GM23338 (cell line): ENCODE results near the gene PHKB. TPM values are rescaled to one million over a fixed set of nuclear protein-coding genes. Genes with fewer than 3 reads are reported as not detected.

Source experiments
- ATAC-seq: fragments of 200-7000 bp; cut with Tn5 transposase; 3 replicates; pipeline ENCODE4 v1.9.1; 2020
- DNase-seq: peaks from one replicate; pipeline ENCODE4 v3.0.0-alpha.2; 2015; ENCODE audit warnings: low spot score
- H2AFZ ChIP-seq: fragments of 200-600 bp; sonication (generic); 2 replicates; pipeline ENCODE4 v1.8.0; 2016; ENCODE audit warnings: antibody characterized with exemption, mild to moderate bottlenecking, moderate library complexity
- H3F3A ChIP-seq: fragments of 200-600 bp; sonication (generic); replicated peaks from 2 replicates; pipeline ENCODE4 v1.8.0; 2017; ENCODE audit warnings: antibody characterized with exemption, mixed run types, low read depth
- H3K27ac ChIP-seq: fragments of 200-600 bp; sonication (generic); 2 replicates; pipeline ENCODE4 v1.6.1; 2016; ENCODE audit warnings: low read depth
- H3K27me3 ChIP-seq: fragments of 200-600 bp; sonication (generic); 2 replicates; pipeline ENCODE4 v1.8.0; 2016; ENCODE audit warnings: mild to moderate bottlenecking, mixed run types, moderate library complexity; ENCODE audit not compliant: insufficient read depth
- H3K36me3 ChIP-seq: fragments of 200-600 bp; sonication (generic); 2 replicates; pipeline ENCODE4 v1.8.0; 2016; ENCODE audit warnings: mild to moderate bottlenecking; ENCODE audit not compliant: insufficient read depth
- H3K4me1 ChIP-seq: fragments of 200-600 bp; sonication (generic); 2 replicates; pipeline ENCODE4 v1.8.0; 2016; ENCODE audit warnings: mild to moderate bottlenecking, moderate library complexity; ENCODE audit not compliant: insufficient read depth
- H3K4me2 ChIP-seq: fragments of 200-600 bp; sonication (generic); 2 replicates; pipeline ENCODE4 v1.7.1; 2017; ENCODE audit warnings: mixed run types
- H3K4me3 ChIP-seq: fragments of 200-600 bp; sonication (generic); 2 replicates; pipeline ENCODE4 v1.6.1; 2016; ENCODE audit warnings: mixed run types
- H3K79me2 ChIP-seq: fragments of 200-600 bp; sonication (generic); replicated peaks from 2 replicates; pipeline ENCODE4 v1.8.0; 2017; ENCODE audit warnings: mild to moderate bottlenecking; ENCODE audit not compliant: insufficient read depth
- H3K9me2 ChIP-seq: fragments of 200-600 bp; sonication (generic); 2 replicates; pipeline ENCODE4 v1.8.0; 2017; ENCODE audit not compliant: insufficient read depth
- H4K20me1 ChIP-seq: fragments of 200-600 bp; sonication (generic); replicated peaks from 2 replicates; pipeline ENCODE4 v1.8.0; 2017; ENCODE audit warnings: mild to moderate bottlenecking; ENCODE audit not compliant: insufficient read depth
- H3K27ac Mint-ChIP-seq: 2 replicates; pipeline ENCODE4 v1.8.0; 2020; ENCODE audit warnings: inconsistent platforms, mild to moderate bottlenecking, moderate library complexity, mixed read lengths
- H3K27me3 Mint-ChIP-seq: 3 replicates; pipeline ENCODE4 v1.8.0; 2022; ENCODE audit warnings: low read depth, mild to moderate bottlenecking, moderate library complexity, mixed read lengths, inconsistent platforms; ENCODE audit not compliant: insufficient read depth, poor library complexity
- H3K36me3 Mint-ChIP-seq: 3 replicates; pipeline ENCODE4 v1.8.0; 2021; ENCODE audit warnings: low read depth, mild to moderate bottlenecking, inconsistent platforms, moderate library complexity, mixed read lengths
- H3K4me1 Mint-ChIP-seq: 3 replicates; pipeline ENCODE4 v1.8.0; 2020; ENCODE audit warnings: mild to moderate bottlenecking, inconsistent platforms, mixed read lengths
- H3K4me3 Mint-ChIP-seq: 3 replicates; pipeline ENCODE4 v1.8.0; 2021; ENCODE audit warnings: moderate library complexity, mild to moderate bottlenecking, inconsistent platforms, mixed read lengths
- H3K9me3 Mint-ChIP-seq: 3 replicates; pipeline ENCODE4 v1.8.0; 2020; ENCODE audit warnings: moderate library complexity, mild to moderate bottlenecking, inconsistent platforms, mixed read lengths
- CREB1 ChIP-seq: fragments of 250-450 bp; sonication (Bioruptor Pico); IDR thresholded peaks from 2 replicates; pipeline ENCODE4 v1.5.0; 2020; ENCODE audit warnings: low read depth, mild to moderate bottlenecking, moderate library complexity
- EZH2 ChIP-seq: fragments of 200-600 bp; sonication (generic); IDR thresholded peaks from one replicate; pipeline ENCODE4 v1.8.0; 2017; ENCODE audit warnings: antibody characterized with exemption, mild to moderate bottlenecking, low read depth; ENCODE audit not compliant: unreplicated experiment
- EZH2phosphoT487 ChIP-seq: fragments of 200-600 bp; sonication (generic); IDR thresholded peaks from one replicate; pipeline ENCODE4 v1.8.1; 2018; ENCODE audit warnings: antibody characterized with exemption; ENCODE audit not compliant: unreplicated experiment
- JUNB ChIP-seq: IDR thresholded peaks from one replicate; pipeline ENCODE4 v1.6.1; 2016; ENCODE audit warnings: antibody characterized with exemption; ENCODE audit not compliant: unreplicated experiment
- NANOG ChIP-seq: IDR thresholded peaks from 2 replicates; pipeline ENCODE4 v1.6.1; 2016; ENCODE audit warnings: antibody characterized with exemption, borderline replicate concordance
- POLR2AphosphoS5 ChIP-seq: IDR thresholded peaks from 2 replicates; pipeline ENCODE4 v1.6.1; 2016; ENCODE audit warnings: antibody characterized with exemption, low read depth
- STAT1 ChIP-seq: IDR thresholded peaks from one replicate; pipeline ENCODE4 v1.6.1; 2016; ENCODE audit warnings: antibody characterized with exemption; ENCODE audit not compliant: unreplicated experiment
- ZNF114 ChIP-seq: fragments of 250-450 bp; sonication (Bioruptor Pico); IDR thresholded peaks from 2 replicates; pipeline ENCODE4 v1.5.0; 2020; ENCODE audit warnings: mild to moderate bottlenecking, moderate library complexity
- ZNF331 ChIP-seq: fragments of 250-450 bp; sonication (Bioruptor Pico); IDR thresholded peaks from 2 replicates; pipeline ENCODE4 v1.5.0; 2020; ENCODE audit warnings: low read depth, mild to moderate bottlenecking, moderate library complexity
- polyA plus RNA-seq: library from polyadenylated mRNA; unstranded; fragments of >200 nt; fragmentation: Nextera tagmentation; extraction: Ambion mirVana; gene quantifications from 2 replicates; pipeline ENCODE4 v1.2.1, GENCODE V29; 2016
- total RNA-seq: library from RNA; depleted of rRNA; stranded (reverse); fragments of >200 nt; shearing (Covaris generic); gene quantifications from 2 replicates; pipeline ENCODE4 v1.2.3, GENCODE V29; 2014
- TF ChIP-seq, protein P1 (sequence below), 2 experiments: fragments of 200-600 bp in 1 of 2; sonication (generic) in 1 of 2; conservative IDR thresholded peaks; 2 replicates each; pipeline versions ENCODE4 v1.5.1 to v1.6.1; 2016 to 2017; ENCODE audit warnings: antibody characterized with exemption in 2 of 2, low read depth in 2 of 2, mild to moderate bottlenecking in 2 of 2, moderate library complexity in 1 of 2
- TF ChIP-seq, protein P2 (sequence below): IDR thresholded peaks from one replicate; pipeline ENCODE4 v1.6.1; 2018; ENCODE audit warnings: antibody characterized with exemption; ENCODE audit not compliant: unreplicated experiment
- TF ChIP-seq, protein P3 (sequence below): IDR thresholded peaks from 2 replicates; pipeline ENCODE4 v1.6.1; 2016; ENCODE audit warnings: antibody characterized with exemption
- TF ChIP-seq, protein P4 (sequence below): fragments of 250-450 bp; sonication (Bioruptor Pico); IDR thresholded peaks from 2 replicates; pipeline ENCODE4 v1.5.0; 2020; ENCODE audit warnings: mild to moderate bottlenecking, moderate library complexity

Gene PHKB
- total and polyA plus RNA-seq, 2 experiments from 2014 or later = 20.3 to 57.3 TPM

DNA sequence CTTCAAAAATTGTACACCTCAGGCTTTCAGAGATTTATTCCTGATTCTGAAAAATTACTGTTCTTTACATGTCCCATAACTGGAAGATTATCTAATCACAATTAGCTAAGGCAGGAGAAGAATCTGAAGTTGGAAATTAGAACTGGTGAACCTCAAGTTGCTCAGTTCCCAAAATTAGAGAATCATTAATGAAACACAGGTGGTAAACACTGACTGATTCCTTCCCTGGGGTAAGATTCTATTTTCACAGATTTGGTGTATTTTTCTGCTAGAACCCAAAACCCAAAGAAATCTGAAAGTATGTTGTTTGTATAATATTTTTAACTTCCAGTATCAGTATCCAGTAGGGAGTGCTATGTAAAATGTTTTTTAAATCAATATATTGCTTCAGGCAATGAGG, 25.7 kb downstream of the PHKB start:
- TF ChIP-seq EZH2 = no peak
- no peak for TF ChIP-seq POLR2AphosphoS5
- TF ChIP-seq, protein P1, sequence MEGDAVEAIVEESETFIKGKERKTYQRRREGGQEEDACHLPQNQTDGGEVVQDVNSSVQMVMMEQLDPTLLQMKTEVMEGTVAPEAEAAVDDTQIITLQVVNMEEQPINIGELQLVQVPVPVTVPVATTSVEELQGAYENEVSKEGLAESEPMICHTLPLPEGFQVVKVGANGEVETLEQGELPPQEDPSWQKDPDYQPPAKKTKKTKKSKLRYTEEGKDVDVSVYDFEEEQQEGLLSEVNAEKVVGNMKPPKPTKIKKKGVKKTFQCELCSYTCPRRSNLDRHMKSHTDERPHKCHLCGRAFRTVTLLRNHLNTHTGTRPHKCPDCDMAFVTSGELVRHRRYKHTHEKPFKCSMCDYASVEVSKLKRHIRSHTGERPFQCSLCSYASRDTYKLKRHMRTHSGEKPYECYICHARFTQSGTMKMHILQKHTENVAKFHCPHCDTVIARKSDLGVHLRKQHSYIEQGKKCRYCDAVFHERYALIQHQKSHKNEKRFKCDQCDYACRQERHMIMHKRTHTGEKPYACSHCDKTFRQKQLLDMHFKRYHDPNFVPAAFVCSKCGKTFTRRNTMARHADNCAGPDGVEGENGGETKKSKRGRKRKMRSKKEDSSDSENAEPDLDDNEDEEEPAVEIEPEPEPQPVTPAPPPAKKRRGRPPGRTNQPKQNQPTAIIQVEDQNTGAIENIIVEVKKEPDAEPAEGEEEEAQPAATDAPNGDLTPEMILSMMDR (conservative IDR thresholded peaks at IDR 0.05; ENCODE audit: low read depth in 2 of 2) = no peak
- no peak for TF ChIP-seq NANOG
- no peak for TF ChIP-seq ZNF331 (CRISPR knock-in tag)
- TF ChIP-seq, protein P2, sequence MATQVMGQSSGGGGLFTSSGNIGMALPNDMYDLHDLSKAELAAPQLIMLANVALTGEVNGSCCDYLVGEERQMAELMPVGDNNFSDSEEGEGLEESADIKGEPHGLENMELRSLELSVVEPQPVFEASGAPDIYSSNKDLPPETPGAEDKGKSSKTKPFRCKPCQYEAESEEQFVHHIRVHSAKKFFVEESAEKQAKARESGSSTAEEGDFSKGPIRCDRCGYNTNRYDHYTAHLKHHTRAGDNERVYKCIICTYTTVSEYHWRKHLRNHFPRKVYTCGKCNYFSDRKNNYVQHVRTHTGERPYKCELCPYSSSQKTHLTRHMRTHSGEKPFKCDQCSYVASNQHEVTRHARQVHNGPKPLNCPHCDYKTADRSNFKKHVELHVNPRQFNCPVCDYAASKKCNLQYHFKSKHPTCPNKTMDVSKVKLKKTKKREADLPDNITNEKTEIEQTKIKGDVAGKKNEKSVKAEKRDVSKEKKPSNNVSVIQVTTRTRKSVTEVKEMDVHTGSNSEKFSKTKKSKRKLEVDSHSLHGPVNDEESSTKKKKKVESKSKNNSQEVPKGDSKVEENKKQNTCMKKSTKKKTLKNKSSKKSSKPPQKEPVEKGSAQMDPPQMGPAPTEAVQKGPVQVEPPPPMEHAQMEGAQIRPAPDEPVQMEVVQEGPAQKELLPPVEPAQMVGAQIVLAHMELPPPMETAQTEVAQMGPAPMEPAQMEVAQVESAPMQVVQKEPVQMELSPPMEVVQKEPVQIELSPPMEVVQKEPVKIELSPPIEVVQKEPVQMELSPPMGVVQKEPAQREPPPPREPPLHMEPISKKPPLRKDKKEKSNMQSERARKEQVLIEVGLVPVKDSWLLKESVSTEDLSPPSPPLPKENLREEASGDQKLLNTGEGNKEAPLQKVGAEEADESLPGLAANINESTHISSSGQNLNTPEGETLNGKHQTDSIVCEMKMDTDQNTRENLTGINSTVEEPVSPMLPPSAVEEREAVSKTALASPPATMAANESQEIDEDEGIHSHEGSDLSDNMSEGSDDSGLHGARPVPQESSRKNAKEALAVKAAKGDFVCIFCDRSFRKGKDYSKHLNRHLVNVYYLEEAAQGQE = no peak
- no peak for TF ChIP-seq EZH2phosphoT487
- TF ChIP-seq CREB1 (CRISPR knock-in tag) = no peak
- TF ChIP-seq, protein P3, sequence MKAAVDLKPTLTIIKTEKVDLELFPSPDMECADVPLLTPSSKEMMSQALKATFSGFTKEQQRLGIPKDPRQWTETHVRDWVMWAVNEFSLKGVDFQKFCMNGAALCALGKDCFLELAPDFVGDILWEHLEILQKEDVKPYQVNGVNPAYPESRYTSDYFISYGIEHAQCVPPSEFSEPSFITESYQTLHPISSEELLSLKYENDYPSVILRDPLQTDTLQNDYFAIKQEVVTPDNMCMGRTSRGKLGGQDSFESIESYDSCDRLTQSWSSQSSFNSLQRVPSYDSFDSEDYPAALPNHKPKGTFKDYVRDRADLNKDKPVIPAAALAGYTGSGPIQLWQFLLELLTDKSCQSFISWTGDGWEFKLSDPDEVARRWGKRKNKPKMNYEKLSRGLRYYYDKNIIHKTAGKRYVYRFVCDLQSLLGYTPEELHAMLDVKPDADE = no peak
- TF ChIP-seq STAT1 = no peak
- no peak for TF ChIP-seq ZNF114 (CRISPR knock-in tag)
- no peak for TF ChIP-seq JUNB
- TF ChIP-seq, protein P4, sequence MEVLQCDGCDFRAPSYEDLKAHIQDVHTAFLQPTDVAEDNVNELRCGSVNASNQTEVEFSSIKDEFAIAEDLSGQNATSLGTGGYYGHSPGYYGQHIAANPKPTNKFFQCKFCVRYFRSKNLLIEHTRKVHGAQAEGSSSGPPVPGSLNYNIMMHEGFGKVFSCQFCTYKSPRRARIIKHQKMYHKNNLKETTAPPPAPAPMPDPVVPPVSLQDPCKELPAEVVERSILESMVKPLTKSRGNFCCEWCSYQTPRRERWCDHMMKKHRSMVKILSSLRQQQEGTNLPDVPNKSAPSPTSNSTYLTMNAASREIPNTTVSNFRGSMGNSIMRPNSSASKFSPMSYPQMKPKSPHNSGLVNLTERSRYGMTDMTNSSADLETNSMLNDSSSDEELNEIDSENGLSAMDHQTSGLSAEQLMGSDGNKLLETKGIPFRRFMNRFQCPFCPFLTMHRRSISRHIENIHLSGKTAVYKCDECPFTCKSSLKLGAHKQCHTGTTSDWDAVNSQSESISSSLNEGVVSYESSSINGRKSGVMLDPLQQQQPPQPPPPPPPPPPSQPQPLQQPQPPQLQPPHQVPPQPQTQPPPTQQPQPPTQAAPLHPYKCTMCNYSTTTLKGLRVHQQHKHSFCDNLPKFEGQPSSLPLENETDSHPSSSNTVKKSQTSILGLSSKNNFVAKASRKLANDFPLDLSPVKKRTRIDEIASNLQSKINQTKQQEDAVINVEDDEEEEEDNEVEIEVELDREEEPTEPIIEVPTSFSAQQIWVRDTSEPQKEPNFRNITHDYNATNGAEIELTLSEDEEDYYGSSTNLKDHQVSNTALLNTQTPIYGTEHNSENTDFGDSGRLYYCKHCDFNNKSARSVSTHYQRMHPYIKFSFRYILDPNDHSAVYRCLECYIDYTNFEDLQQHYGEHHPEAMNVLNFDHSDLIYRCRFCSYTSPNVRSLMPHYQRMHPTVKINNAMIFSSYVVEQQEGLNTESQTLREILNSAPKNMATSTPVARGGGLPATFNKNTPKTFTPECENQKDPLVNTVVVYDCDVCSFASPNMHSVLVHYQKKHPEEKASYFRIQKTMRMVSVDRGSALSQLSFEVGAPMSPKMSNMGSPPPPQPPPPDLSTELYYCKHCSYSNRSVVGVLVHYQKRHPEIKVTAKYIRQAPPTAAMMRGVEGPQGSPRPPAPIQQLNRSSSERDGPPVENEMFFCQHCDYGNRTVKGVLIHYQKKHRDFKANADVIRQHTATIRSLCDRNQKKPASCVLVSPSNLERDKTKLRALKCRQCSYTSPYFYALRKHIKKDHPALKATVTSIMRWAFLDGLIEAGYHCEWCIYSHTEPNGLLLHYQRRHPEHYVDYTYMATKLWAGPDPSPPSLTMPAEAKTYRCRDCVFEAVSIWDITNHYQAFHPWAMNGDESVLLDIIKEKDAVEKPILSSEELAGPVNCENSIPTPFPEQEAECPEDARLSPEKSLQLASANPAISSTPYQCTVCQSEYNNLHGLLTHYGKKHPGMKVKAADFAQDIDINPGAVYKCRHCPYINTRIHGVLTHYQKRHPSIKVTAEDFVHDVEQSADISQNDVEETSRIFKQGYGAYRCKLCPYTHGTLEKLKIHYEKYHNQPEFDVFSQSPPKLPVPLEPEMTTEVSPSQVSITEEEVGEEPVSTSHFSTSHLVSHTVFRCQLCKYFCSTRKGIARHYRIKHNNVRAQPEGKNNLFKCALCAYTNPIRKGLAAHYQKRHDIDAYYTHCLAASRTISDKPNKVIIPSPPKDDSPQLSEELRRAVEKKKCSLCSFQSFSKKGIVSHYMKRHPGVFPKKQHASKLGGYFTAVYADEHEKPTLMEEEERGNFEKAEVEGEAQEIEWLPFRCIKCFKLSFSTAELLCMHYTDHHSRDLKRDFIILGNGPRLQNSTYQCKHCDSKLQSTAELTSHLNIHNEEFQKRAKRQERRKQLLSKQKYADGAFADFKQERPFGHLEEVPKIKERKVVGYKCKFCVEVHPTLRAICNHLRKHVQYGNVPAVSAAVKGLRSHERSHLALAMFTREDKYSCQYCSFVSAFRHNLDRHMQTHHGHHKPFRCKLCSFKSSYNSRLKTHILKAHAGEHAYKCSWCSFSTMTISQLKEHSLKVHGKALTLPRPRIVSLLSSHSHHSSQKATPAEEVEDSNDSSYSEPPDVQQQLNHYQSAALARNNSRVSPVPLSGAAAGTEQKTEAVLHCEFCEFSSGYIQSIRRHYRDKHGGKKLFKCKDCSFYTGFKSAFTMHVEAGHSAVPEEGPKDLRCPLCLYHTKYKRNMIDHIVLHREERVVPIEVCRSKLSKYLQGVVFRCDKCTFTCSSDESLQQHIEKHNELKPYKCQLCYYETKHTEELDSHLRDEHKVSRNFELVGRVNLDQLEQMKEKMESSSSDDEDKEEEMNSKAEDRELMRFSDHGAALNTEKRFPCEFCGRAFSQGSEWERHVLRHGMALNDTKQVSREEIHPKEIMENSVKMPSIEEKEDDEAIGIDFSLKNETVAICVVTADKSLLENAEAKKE = no peak
- peaks cover 28% of the 10 kb centered on the region for H3K79me2 ChIP-seq
- DNase-seq (no peak), ATAC-seq (no peak)
- no peak overlapping the region for H2AFZ ChIP-seq
- no peaks in the 10 kb centered on the region for H3F3A ChIP-seq
- no peak overlapping the region for H3K27ac ChIP-seq
- H3K27me3 ChIP-seq = no peaks in the 10 kb centered on the region
- Mint-ChIP-seq H3K4me3 (no peak overlapping the region), H3K4me1 (peaks cover 1% of the 10 kb centered on the region; the same call in 2 of the 3 replicates), H3K9me3 (peaks cover 36% of the 10 kb centered on the region), H3K36me3 (peaks cover 43% of the 10 kb centered on the region), H3K27me3 (no peaks in the 10 kb centered on the region), H3K27ac (no peak overlapping the region)
- peaks cover 4% of the 10 kb centered on the region for H3K4me1 ChIP-seq
- H3K9me2 ChIP-seq = no peaks in the 10 kb centered on the region
- peaks cover 11% of the 10 kb centered on the region; the same call in 1 of the 2 replicates for H3K36me3 ChIP-seq
- H4K20me1 ChIP-seq = no peaks in the 10 kb centered on the region
- no peak overlapping the region for H3K4me3 ChIP-seq
- H3K4me2 ChIP-seq = no peak overlapping the region
